ENCODE measurements around the gene RASL11A. TPM values are rescaled to one million over a fixed set of nuclear protein-coding genes. Genes with fewer than 3 reads are reported as not detected.

RASL11A gene
- total and polyA plus RNA-seq, 2 of the 8 experiments (the other 6 are each of a cell fraction or from before 2014, with no cell fraction given), result 2.9 to 6.8 TPM

DNA sequence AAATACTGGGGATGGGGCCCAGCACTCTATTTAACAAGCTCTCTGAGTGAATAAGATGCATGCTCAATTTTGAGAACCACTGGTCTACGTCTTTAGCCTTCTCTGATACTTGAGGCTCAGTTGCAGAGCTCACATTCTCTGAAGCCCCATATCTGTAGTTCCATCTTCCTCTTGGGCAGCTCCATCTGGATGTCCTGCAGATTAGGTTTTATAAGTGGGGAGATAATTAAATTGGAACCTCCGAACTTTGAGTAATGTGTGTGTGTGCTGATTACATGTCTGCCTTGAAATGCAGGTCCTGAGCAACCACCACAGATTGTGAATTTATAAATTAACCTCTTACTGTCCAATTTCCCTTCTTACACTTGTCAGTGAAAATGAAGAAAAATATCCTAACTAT, 7.2 kb upstream of the RASL11A start:
- Histone ChIP-seq H3K23me2 (ENCODE audit: low read depth, low read length) (no peaks in the 10 kb centered on the region), H3K14ac (ENCODE audit: insufficient read length) (no peak overlapping the region), H2BK20ac (ENCODE audit: low read length) (no peak overlapping the region), H4K5ac (ENCODE audit: insufficient read length, low read depth, low read length) (no peak overlapping the region), H3K27ac (ENCODE audit: low read depth, low read length) (no peak overlapping the region), H3K4me3 (ENCODE audit: extremely low read depth in 1 of 4, insufficient read depth in 2 of 4, low read depth in 3 of 4, low read length in 4 of 4) (no peak overlapping the region), H2BK5ac (ENCODE audit: low read depth, low read length) (no peak overlapping the region), H3K9me3 (ENCODE audit: insufficient read depth in 2 of 2, low read depth in 1 of 2, low read length in 1 of 2) (no peaks in the 10 kb centered on the region), H3K79me1 (ENCODE audit: low read depth, low read length) (no peaks in the 10 kb centered on the region), H3K27me3 (replicated peaks in 1 of 4; ENCODE audit: control insufficient read depth in 3 of 4, extremely low read depth in 1 of 4, insufficient read depth in 3 of 4, low read length in 3 of 4) (no peaks in the 10 kb centered on the region), H3K18ac (ENCODE audit: extremely low read depth, low read length) (no peak overlapping the region), H3K4ac (replicated peaks; ENCODE audit: insufficient read length, low read depth, low read length) (no peak overlapping the region), H3K23ac (ENCODE audit: insufficient read length) (no peak overlapping the region), H3K36me3 (ENCODE audit: control insufficient read depth in 2 of 4, insufficient read depth in 4 of 4, low read length in 3 of 4) (peaks cover 0 to 12% (median 6%) of the 10 kb centered on the region in 4 experiments; a peak in 5 of 8 replicates), H3K79me2 (ENCODE audit: control insufficient read depth in 1 of 2, insufficient read depth in 2 of 2, low read length in 2 of 2) (peaks cover 0 to 2% of the 10 kb centered on the region in 2 experiments; a peak in 2 of 4 replicates), H4K91ac (replicated peaks; ENCODE audit: insufficient read length, low read length) (no peak overlapping the region), H3K4me2 (ENCODE audit: insufficient read depth in 1 of 2, low read depth in 2 of 2, low read length in 2 of 2) (no peak overlapping the region), H4K8ac (ENCODE audit: extremely low read depth, insufficient read depth, low read length) (no peak overlapping the region), H3K56ac (replicated peaks; ENCODE audit: insufficient read length, low read depth, low read length) (no peak overlapping the region), H2BK120ac (replicated peaks; ENCODE audit: low read depth, low read length) (no peak overlapping the region), H2BK15ac (ENCODE audit: low read length) (no peak overlapping the region), H2BK12ac (ENCODE audit: low read depth, low read length) (no peak overlapping the region), H2AFZ (ENCODE audit: low read length) (no peak overlapping the region), H4K20me1 (replicated peaks in 1 of 2; ENCODE audit: control insufficient read depth in 1 of 2, insufficient read depth in 2 of 2, low read length in 2 of 2) (peaks cover 0 to 2% of the 10 kb centered on the region in 2 experiments), H2AK5ac (ENCODE audit: low read depth, low read length) (no peak overlapping the region), H3K9ac (replicated peaks in 1 of 4; ENCODE audit: extremely low read depth in 1 of 4, low read depth in 3 of 4, low read length in 3 of 4) (no peak overlapping the region), H3K4me1 (replicated peaks in 1 of 4; ENCODE audit: control insufficient read depth in 3 of 4, insufficient read depth in 4 of 4, low read length in 3 of 4) (peaks cover 0 to 2% (median under 1%) of the 10 kb centered on the region in 4 experiments; a peak in 5 of 7 replicates)
- ChIA-PET POLR2A (ENCODE audit: partially characterized antibody) (interaction anchor here (1.3 to 15.4 kb wide), 3 partner anchors 7 to 12 kb away, joined by 4 to 197 read pairs (median 16); partner anchors contain the start of gene RPL21), CTCF (ENCODE audit: partially characterized antibody) (interaction anchor here (0.7 kb wide), 1 partner anchor 26 kb away, joined by 3 read pairs; no protein-coding TSS in a partner anchor)
- no peak for DNase-seq (ENCODE audit: low read depth in 1 of 2, low spot score in 2 of 2)
- WGBS, 2 experiments (ENCODE audit: extremely low coverage in 1 of 2, insufficient coverage in 1 of 2, insufficient read length in 1 of 2, insufficient replicate concordance in 2 of 2, low coverage in 1 of 2, low lambda C conversion rate in 2 of 2, missing lambda C conversion rate in 1 of 2), result 97% methylated on average over 2 of the region's 2 CpGs; no CpG with 5 or more reads in 1 of the 2 experiments
- FAIRE-seq, result no peak
- TF ChIP-seq RXRA (IDR thresholded peaks at IDR 0.05; ENCODE audit: insufficient read depth, low read depth, low read length) (no peak), BACH1 (IDR thresholded peaks at IDR 0.05; ENCODE audit: low read length) (no peak), CBX8 (IDR thresholded peaks at IDR 0.05; ENCODE audit: borderline replicate concordance, low read depth, low read length) (no peak), BRCA1 (IDR thresholded peaks at IDR 0.05; ENCODE audit: low read depth, low read length) (no peak), CBX5 (IDR thresholded peaks at IDR 0.05; ENCODE audit: low read depth, low read length) (no peak), POU5F1 (IDR thresholded peaks at IDR 0.05; ENCODE audit: low read depth, low read length) (no peak), RNF2 (IDR thresholded peaks at IDR 0.05; ENCODE audit: borderline replicate concordance, low read depth, low read length, missing control alignments, poor library complexity, severe bottlenecking) (no peak), HDAC6 (IDR thresholded peaks at IDR 0.05; ENCODE audit: low read depth, low read length) (no peak), KDM5A (IDR thresholded peaks at IDR 0.05; ENCODE audit: low read length) (no peak), CEBPB (IDR thresholded peaks at IDR 0.05; ENCODE audit: low read depth, low read length) (no peak)
- TF ChIP-seq, protein P1, sequence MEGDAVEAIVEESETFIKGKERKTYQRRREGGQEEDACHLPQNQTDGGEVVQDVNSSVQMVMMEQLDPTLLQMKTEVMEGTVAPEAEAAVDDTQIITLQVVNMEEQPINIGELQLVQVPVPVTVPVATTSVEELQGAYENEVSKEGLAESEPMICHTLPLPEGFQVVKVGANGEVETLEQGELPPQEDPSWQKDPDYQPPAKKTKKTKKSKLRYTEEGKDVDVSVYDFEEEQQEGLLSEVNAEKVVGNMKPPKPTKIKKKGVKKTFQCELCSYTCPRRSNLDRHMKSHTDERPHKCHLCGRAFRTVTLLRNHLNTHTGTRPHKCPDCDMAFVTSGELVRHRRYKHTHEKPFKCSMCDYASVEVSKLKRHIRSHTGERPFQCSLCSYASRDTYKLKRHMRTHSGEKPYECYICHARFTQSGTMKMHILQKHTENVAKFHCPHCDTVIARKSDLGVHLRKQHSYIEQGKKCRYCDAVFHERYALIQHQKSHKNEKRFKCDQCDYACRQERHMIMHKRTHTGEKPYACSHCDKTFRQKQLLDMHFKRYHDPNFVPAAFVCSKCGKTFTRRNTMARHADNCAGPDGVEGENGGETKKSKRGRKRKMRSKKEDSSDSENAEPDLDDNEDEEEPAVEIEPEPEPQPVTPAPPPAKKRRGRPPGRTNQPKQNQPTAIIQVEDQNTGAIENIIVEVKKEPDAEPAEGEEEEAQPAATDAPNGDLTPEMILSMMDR (IDR thresholded peaks at IDR 0.05; ENCODE audit: control extremely low read depth in 1 of 3, insufficient read depth in 1 of 3, low read depth in 1 of 3, low read length in 3 of 3), result no peak

All from H1 (cell line).